Caco-2 (cell line): ENCODE measurements around the gene DMKN. TPM values are rescaled to one million over a fixed set of nuclear protein-coding genes. Genes with fewer than 3 reads are reported as not detected.

Experiments used
- BruUV-seq: library from RNA; stranded (reverse); fragments of 400-500 nt; replicated peaks from 2 replicates; lab custom pipeline; 2021; lab: Mats Ljungman, UMichigan
- CTCF ChIA-PET: fragments of 300-600 bp; sonication (Branson Sonifier 250); formaldehyde crosslinking; loops from one replicate; lab custom pipeline; 2022; ENCODE audit warnings: antibody characterized with exemption; lab: Charles Lee
- POLR2A ChIA-PET: fragments of 300-600 bp; sonication (Branson Sonifier 250); formaldehyde crosslinking; loops from one replicate; lab custom pipeline; 2022; ENCODE audit warnings: antibody characterized with exemption; lab: Charles Lee
- DNase-seq, 2 experiments: peaks; one replicate each; pipeline versions ENCODE4 v3.0.0 to v3.0.0-alpha.2; 2020 to 2022
- H3K27me3 ChIP-seq: replicated peaks from 2 replicates; pipeline ENCODE4 v1.6.0; 2011; ENCODE audit warnings: low read length; ENCODE audit not compliant: control insufficient read depth, insufficient read depth
- H3K36me3 ChIP-seq: 2 replicates; pipeline ENCODE4 v1.5.1; 2011; ENCODE audit warnings: low read length; ENCODE audit not compliant: control insufficient read depth, insufficient read depth
- H3K4me1 ChIP-seq: fragments of 250-450 bp; sonication (Bioruptor Pico); 2 replicates; pipeline ENCODE4 v1.5.1; 2020; ENCODE audit warnings: mild to moderate bottlenecking
- H3K4me3 ChIP-seq: 2 replicates; pipeline ENCODE4 v1.5.1; 2011; ENCODE audit warnings: low read depth, mild to moderate bottlenecking, control low read depth, low read length
- H3K9me3 ChIP-seq: fragments of 250-450 bp; sonication (Bioruptor Pico); 2 replicates; pipeline ENCODE4 v1.5.1; 2020; ENCODE audit warnings: mild to moderate bottlenecking, moderate library complexity
- H3K27ac Mint-ChIP-seq: one replicate; pipeline ENCODE4 v1.8.0; 2022; ENCODE audit warnings: mixed read lengths; ENCODE audit not compliant: unreplicated experiment
- H3K27me3 Mint-ChIP-seq: one replicate; pipeline ENCODE4 v1.8.0; 2022; ENCODE audit warnings: mixed read lengths; ENCODE audit not compliant: insufficient read depth, unreplicated experiment
- H3K36me3 Mint-ChIP-seq: one replicate; pipeline ENCODE4 v1.8.0; 2022; ENCODE audit warnings: mild to moderate bottlenecking, mixed read lengths; ENCODE audit not compliant: insufficient read depth, unreplicated experiment
- H3K4me1 Mint-ChIP-seq: one replicate; pipeline ENCODE4 v1.8.0; 2022; ENCODE audit warnings: low read depth, mixed read lengths; ENCODE audit not compliant: unreplicated experiment
- H3K4me3 Mint-ChIP-seq: one replicate; pipeline ENCODE4 v1.8.0; 2022; ENCODE audit warnings: mild to moderate bottlenecking, moderate library complexity, mixed read lengths; ENCODE audit not compliant: unreplicated experiment
- H3K9me3 Mint-ChIP-seq: one replicate; pipeline ENCODE4 v1.8.0; 2022; ENCODE audit warnings: mixed read lengths; ENCODE audit not compliant: unreplicated experiment
- CTCF ChIP-seq, 2 experiments: fragments of 200-600 bp in 1 of 2; IDR thresholded peaks; 1 replicate in 1 of 2; 2 replicates in 1 of 2; pipeline versions ENCODE4 v1.5.1 to v1.8.0; 2011 to 2022; ENCODE audit warnings: antibody characterized with exemption in 1 of 2, control low read depth in 1 of 2, inconsistent platforms in 1 of 2, low read depth in 1 of 2, low read length in 1 of 2, mild to moderate bottlenecking in 1 of 2, moderate library complexity in 1 of 2; ENCODE audit not compliant: insufficient read depth in 1 of 2, severe bottlenecking in 1 of 2, unreplicated experiment in 1 of 2
- intact Hi-C: fragments of 100-400 bp; cut with micrococcal nuclease; formaldehyde crosslinking; loops from one replicate; pipeline ENCODE4 v1.10.0; 2022; ENCODE audit not compliant: unreplicated experiment
- total RNA-seq: library from RNA; stranded (reverse); gene quantifications from 2 replicates; pipeline ENCODE4 v1.2.3, GENCODE V29; 2022

Gene DMKN
- total RNA-seq, 1 experiment from 2014 or later = 341 TPM

- Histone ChIP-seq H3K36me3 (peaks cover 6% of the 10 kb centered on the region), H3K9me3 (no peaks in the 10 kb centered on the region), H3K27me3 (no peaks in the 10 kb centered on the region), H3K4me3 (peak overlapping the region; percentile 69), H3K4me1 (peaks cover 11% of the 10 kb centered on the region)
- Mint-ChIP-seq H3K9me3 (no peaks in the 10 kb centered on the region), H3K27ac (peak overlapping the region; percentile 99), H3K27me3 (no peaks in the 10 kb centered on the region), H3K36me3 (peaks cover 46% of the 10 kb centered on the region), H3K4me1 (peaks cover 6% of the 10 kb centered on the region), H3K4me3 (peak overlapping the region; percentile 99)
- BruUV-seq = TSS peak; percentile 74
- ChIA-PET POLR2A (interaction anchor here (0.5 to 1.1 kb wide), 14 partner anchors 8 to 238 kb away, joined by 3 to 9 read pairs (median 4); partner anchors contain the start of genes COX6B1, HAUS5 and LIN37), CTCF (interaction anchor here (0.6 to 1.2 kb wide), 24 partner anchors 11 to 360 kb away, joined by 3 to 6 read pairs (median 4); partner anchors contain the start of genes COX6B1, HAUS5, PSENEN and U2AF1L4)
- intact Hi-C loops = loop anchor here (1.0 to 2.0 kb wide), 2 partner anchors 35 to 207 kb away; partner anchors contain the start of gene TMEM147
- DNase-seq = peak; percentile 94 to 98
- peak; percentile 97 to 98 for TF ChIP-seq CTCF (IDR thresholded peaks at IDR 0.05; ENCODE audit: insufficient read depth in 1 of 2, low read depth in 1 of 2, low read length in 1 of 2, severe bottlenecking in 1 of 2, unreplicated experiment in 1 of 2)
These were observed 3.4 kb downstream of the DMKN start for GRCh38 chr19:35509861-35510625.

- CTCF ChIA-PET = interaction anchor here (0.8 to 1.3 kb wide), 3 partner anchors 11 to 23 kb away, joined by 3 to 6 read pairs (median 6); no protein-coding TSS in a partner anchor
- Mint-ChIP-seq H3K27me3 (no peaks in the 10 kb centered on the region), H3K27ac (peak overlapping the region; percentile 99), H3K4me3 (peak overlapping the region; percentile 99), H3K4me1 (peaks cover 7% of the 10 kb centered on the region), H3K9me3 (no peaks in the 10 kb centered on the region), H3K36me3 (peaks cover 53% of the 10 kb centered on the region)
- peak; percentile 84 to 89 for DNase-seq
- no peak for TF ChIP-seq CTCF (IDR thresholded peaks at IDR 0.05; ENCODE audit: insufficient read depth in 1 of 2, low read depth in 1 of 2, low read length in 1 of 2, severe bottlenecking in 1 of 2, unreplicated experiment in 1 of 2)
- Histone ChIP-seq H3K9me3 (no peaks in the 10 kb centered on the region), H3K4me3 (peak overlapping the region; percentile 69), H3K27me3 (no peaks in the 10 kb centered on the region), H3K36me3 (peaks cover 6% of the 10 kb centered on the region), H3K4me1 (peaks cover 11% of the 10 kb centered on the region)
- BruUV-seq = no TSS peak
- intact Hi-C loops = no loop called here
- POLR2A ChIA-PET = interaction anchor here (0.6 to 1.0 kb wide), 6 partner anchors 50 to 239 kb away, joined by 3 to 7 read pairs (median 4); partner anchors contain the start of genes COX6B1 and LIN37
These were observed 4.3 kb downstream of the DMKN start for GRCh38 chr19:35509018-35509652.

- Histone ChIP-seq H3K4me1 (peaks cover 11% of the 10 kb centered on the region), H3K9me3 (no peaks in the 10 kb centered on the region), H3K4me3 (no peak overlapping the region), H3K36me3 (peaks cover 9% of the 10 kb centered on the region), H3K27me3 (no peaks in the 10 kb centered on the region)
- TF ChIP-seq CTCF (IDR thresholded peaks at IDR 0.05; ENCODE audit: insufficient read depth in 1 of 2, low read depth in 1 of 2, low read length in 1 of 2, severe bottlenecking in 1 of 2, unreplicated experiment in 1 of 2) = no peak
- H3K27me3 Mint-ChIP-seq = no peaks in the 10 kb centered on the region
- H3K36me3 Mint-ChIP-seq = peaks cover 61% of the 10 kb centered on the region
- intact Hi-C loops = no loop called here
- DNase-seq = no peak
- CTCF ChIA-PET = interaction anchor here (1.3 kb wide), 1 partner anchor 13 kb away, joined by 6 read pairs; no protein-coding TSS in a partner anchor
- peak overlapping the region; percentile 99 for H3K27ac Mint-ChIP-seq
- peak overlapping the region; percentile 99 for H3K4me3 Mint-ChIP-seq
- POLR2A ChIA-PET = no interaction called here
- no peaks in the 10 kb centered on the region for H3K9me3 Mint-ChIP-seq
- BruUV-seq = no TSS peak
- peaks cover 10% of the 10 kb centered on the region for H3K4me1 Mint-ChIP-seq
These were observed 5.3 kb downstream of the DMKN start for GRCh38 chr19:35508129-35508528.
